Vagina (tissue), 2 donors: ENCODE results near the gene MRPL34. TPM values are rescaled to one million over a fixed set of nuclear protein-coding genes. Genes with fewer than 3 reads are reported as not detected.

ENCODE experiments used
- DNase-seq, 2 donors: peaks; one replicate each; pipeline ENCODE4 v3.0.0-alpha.2; 2017; ENCODE audit errors: extremely low spot score in 2 of 2
- H3K27ac ChIP-seq: fragments of 200-600 bp; sonication (generic); one replicate; pipeline ENCODE4 v1.5.1; 2019
- H3K27me3 ChIP-seq: fragments of 200-600 bp; sonication (generic); one replicate; pipeline ENCODE4 v1.5.1; 2019
- H3K36me3 ChIP-seq, 2 donors: fragments of 200-600 bp; sonication (generic); one replicate each; pipeline ENCODE4 v1.5.1; 2017 to 2019
- H3K4me1 ChIP-seq: fragments of 200-600 bp; sonication (generic); one replicate; pipeline ENCODE4 v1.5.1; 2019
- H3K4me3 ChIP-seq, 2 donors: fragments of 200-600 bp; sonication (generic); 1 replicate in 1 of 2; 2 replicates in 1 of 2; pipeline ENCODE4 v1.5.1; 2016 to 2019
- H3K9me3 ChIP-seq: fragments of 200-600 bp; sonication (generic); one replicate; pipeline ENCODE4 v1.5.1; 2019
- POLR2A ChIP-seq, 2 donors: fragments of 450-650 bp; IDR thresholded peaks; one replicate each; pipeline ENCODE4 v1.6.1; 2017; ENCODE audit warnings: antibody characterized with exemption in 2 of 2, mild to moderate bottlenecking in 2 of 2, moderate library complexity in 2 of 2
- POLR2AphosphoS5 ChIP-seq, 2 donors: sonication (generic); formaldehyde crosslinking; IDR thresholded peaks; one replicate each; pipeline ENCODE4 v1.9.0; 2017; ENCODE audit warnings: antibody characterized with exemption in 2 of 2, mild to moderate bottlenecking in 2 of 2, low read depth in 1 of 2; ENCODE audit not compliant: insufficient read depth in 1 of 2
- intact Hi-C: fragments of 100-400 bp; cut with DNase I; formaldehyde crosslinking; loops from one replicate; pipeline ENCODE4 v1.15.1; 2023
- total RNA-seq: library from RNA; depleted of rRNA; stranded (reverse); fragments of >200 nt; gene quantifications from one replicate; pipeline ENCODE4 v1.2.3, GENCODE V29; 2016
- TF ChIP-seq, protein P1 (sequence below), 3 experiments: fragments of 450-650 bp in 2 of 3; fragments of 200-600 bp in 1 of 3; sonication (generic) in 1 of 3; IDR thresholded peaks; one replicate each; pipeline ENCODE4 v1.5.1; 2017 to 2019; ENCODE audit warnings: antibody characterized with exemption in 3 of 3, mild to moderate bottlenecking in 2 of 3, moderate library complexity in 2 of 3

MRPL34 gene
- total RNA-seq, 1 donor from 2014 or later: 176 TPM

DNA sequence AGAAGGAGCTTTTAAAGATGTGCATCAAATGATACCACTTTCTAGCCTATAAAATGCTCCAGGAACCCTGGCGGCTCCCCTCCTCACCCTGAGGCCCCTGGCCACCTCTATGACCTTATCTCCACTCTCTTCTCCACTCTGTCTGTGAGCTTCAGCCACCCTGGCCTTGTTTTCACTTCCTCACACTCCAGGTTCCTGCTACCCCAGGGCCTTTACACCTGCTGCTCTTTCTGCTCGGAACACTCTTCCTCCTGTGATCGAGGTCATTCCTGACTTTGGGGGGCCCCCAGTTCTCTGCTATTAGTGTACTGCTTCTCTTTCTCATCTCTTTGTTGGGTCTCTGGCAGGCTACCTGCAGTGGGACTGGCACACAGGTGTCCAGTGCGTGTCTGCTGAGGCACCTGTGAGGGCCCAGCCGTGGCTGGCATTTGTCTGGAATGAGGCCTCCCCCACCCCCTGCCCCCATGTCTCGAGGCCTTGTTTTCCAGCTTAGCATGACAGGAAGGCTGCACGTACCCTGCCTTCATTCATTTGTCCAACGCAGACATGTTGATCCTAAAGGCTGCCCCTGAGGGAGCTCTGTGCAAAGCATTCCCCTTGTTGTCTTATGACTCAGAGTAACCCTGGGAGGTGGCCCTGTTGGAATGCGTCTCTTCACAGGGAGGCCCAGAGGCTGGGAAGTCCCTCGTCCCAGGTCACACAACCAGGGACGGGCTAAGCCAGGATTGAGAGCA lies 6.0 kb downstream of the MRPL34 start:
- H3K27me3 ChIP-seq: no peaks in the 10 kb centered on the region
- no peak for DNase-seq
- H3K4me3 ChIP-seq: no peak overlapping the region
- TF ChIP-seq POLR2AphosphoS5 (IDR thresholded peaks at IDR 0.05; ENCODE audit: insufficient read depth in 1 of 2, low read depth in 1 of 2) (no peak), POLR2A (IDR thresholded peaks at IDR 0.05) (no peak)
- TF ChIP-seq, protein P1, sequence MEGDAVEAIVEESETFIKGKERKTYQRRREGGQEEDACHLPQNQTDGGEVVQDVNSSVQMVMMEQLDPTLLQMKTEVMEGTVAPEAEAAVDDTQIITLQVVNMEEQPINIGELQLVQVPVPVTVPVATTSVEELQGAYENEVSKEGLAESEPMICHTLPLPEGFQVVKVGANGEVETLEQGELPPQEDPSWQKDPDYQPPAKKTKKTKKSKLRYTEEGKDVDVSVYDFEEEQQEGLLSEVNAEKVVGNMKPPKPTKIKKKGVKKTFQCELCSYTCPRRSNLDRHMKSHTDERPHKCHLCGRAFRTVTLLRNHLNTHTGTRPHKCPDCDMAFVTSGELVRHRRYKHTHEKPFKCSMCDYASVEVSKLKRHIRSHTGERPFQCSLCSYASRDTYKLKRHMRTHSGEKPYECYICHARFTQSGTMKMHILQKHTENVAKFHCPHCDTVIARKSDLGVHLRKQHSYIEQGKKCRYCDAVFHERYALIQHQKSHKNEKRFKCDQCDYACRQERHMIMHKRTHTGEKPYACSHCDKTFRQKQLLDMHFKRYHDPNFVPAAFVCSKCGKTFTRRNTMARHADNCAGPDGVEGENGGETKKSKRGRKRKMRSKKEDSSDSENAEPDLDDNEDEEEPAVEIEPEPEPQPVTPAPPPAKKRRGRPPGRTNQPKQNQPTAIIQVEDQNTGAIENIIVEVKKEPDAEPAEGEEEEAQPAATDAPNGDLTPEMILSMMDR (IDR thresholded peaks at IDR 0.05): no peak
- no peak overlapping the region for H3K27ac ChIP-seq
- no peaks in the 10 kb centered on the region for H3K9me3 ChIP-seq
- intact Hi-C loops: no loop called here
- peaks cover 45% of the 10 kb centered on the region for H3K4me1 ChIP-seq
- peaks cover 0 to 29% of the 10 kb centered on the region in 2 donors for H3K36me3 ChIP-seq

GRCh38 chr19:17312189-17313113 lies 6.8 kb downstream of the MRPL34 start:
- Histone ChIP-seq H3K4me3 (no peak overlapping the region), H3K36me3 (peaks cover 0 to 33% of the 10 kb centered on the region in 2 donors), H3K27me3 (no peaks in the 10 kb centered on the region), H3K27ac (no peak overlapping the region), H3K4me1 (peaks cover 40% of the 10 kb centered on the region), H3K9me3 (no peaks in the 10 kb centered on the region)
- TF ChIP-seq POLR2A (IDR thresholded peaks at IDR 0.05) (no peak), POLR2AphosphoS5 (IDR thresholded peaks at IDR 0.05; ENCODE audit: insufficient read depth in 1 of 2, low read depth in 1 of 2) (no peak)
- TF ChIP-seq, protein P1 (IDR thresholded peaks at IDR 0.05): no peak
- DNase-seq: no peak
- intact Hi-C loops: no loop called here

DNA sequence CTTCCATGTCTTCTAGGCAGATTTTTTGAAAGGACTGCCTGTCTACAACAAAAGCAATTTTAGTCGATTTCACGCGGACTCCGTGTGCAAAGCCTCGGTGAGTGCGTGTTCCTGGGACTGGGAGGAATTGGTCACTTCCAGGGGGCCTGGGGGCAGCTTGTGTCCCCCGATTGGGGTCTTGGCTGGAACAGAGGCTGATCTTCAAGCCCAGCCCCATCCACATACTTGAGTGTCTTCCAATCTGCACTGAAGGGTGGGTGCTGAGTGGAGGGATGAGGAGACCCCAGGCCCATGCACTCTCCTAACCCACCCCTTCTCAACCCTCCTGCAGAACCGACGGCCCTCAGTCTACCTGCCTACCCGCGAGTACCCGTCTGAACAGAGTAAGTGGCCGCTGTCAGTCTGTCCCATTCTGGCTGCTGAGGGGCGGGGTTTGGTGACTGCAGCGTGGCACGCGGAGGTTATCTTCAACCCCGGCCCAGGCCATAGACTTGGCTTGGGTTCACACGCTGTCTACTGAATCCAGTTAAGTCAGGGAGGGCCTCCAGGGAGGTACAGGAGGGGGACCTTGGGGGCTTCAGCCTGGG lies 8.4 kb downstream of the MRPL34 start:
- no peak overlapping the region for H3K4me3 ChIP-seq
- TF ChIP-seq, protein P1 (IDR thresholded peaks at IDR 0.05): no peak
- TF ChIP-seq POLR2A (IDR thresholded peaks at IDR 0.05): no peak
- no peak for TF ChIP-seq POLR2AphosphoS5 (IDR thresholded peaks at IDR 0.05; ENCODE audit: insufficient read depth in 1 of 2, low read depth in 1 of 2)
- no peaks in the 10 kb centered on the region for H3K27me3 ChIP-seq
- H3K4me1 ChIP-seq: peaks cover 36% of the 10 kb centered on the region
- H3K27ac ChIP-seq: no peak overlapping the region
- peaks cover 0 to 33% of the 10 kb centered on the region in 2 donors for H3K36me3 ChIP-seq
- no peaks in the 10 kb centered on the region for H3K9me3 ChIP-seq
- intact Hi-C loops: no loop called here
- DNase-seq: no peak

- Histone ChIP-seq H3K4me1 (peaks cover 14% of the 10 kb centered on the region), H3K27me3 (no peaks in the 10 kb centered on the region), H3K27ac (no peak overlapping the region), H3K9me3 (no peaks in the 10 kb centered on the region), H3K36me3 (peaks cover 0 to 44% of the 10 kb centered on the region in 2 donors), H3K4me3 (no peak overlapping the region)
- TF ChIP-seq, protein P1 (IDR thresholded peaks at IDR 0.05): no peak
- TF ChIP-seq POLR2A (IDR thresholded peaks at IDR 0.05) (no peak), POLR2AphosphoS5 (IDR thresholded peaks at IDR 0.05; ENCODE audit: insufficient read depth in 1 of 2, low read depth in 1 of 2) (no peak)
- DNase-seq: no peak
- intact Hi-C loops: no loop called here
Measured at GRCh38 chr19:17318966-17319365, 13.3 kb downstream of the MRPL34 start.
